Measurements from ENCODE around the gene PHLDB2. TPM values are rescaled to one million over a fixed set of nuclear protein-coding genes. Genes with fewer than 3 reads are reported as not detected.

PHLDB2 gene
- total and polyA plus RNA-seq, 2 of the 13 experiments (the other 11 are each of a cell fraction or from before 2014, with no cell fraction given): 8.4 to 23.6 TPM

DNA sequence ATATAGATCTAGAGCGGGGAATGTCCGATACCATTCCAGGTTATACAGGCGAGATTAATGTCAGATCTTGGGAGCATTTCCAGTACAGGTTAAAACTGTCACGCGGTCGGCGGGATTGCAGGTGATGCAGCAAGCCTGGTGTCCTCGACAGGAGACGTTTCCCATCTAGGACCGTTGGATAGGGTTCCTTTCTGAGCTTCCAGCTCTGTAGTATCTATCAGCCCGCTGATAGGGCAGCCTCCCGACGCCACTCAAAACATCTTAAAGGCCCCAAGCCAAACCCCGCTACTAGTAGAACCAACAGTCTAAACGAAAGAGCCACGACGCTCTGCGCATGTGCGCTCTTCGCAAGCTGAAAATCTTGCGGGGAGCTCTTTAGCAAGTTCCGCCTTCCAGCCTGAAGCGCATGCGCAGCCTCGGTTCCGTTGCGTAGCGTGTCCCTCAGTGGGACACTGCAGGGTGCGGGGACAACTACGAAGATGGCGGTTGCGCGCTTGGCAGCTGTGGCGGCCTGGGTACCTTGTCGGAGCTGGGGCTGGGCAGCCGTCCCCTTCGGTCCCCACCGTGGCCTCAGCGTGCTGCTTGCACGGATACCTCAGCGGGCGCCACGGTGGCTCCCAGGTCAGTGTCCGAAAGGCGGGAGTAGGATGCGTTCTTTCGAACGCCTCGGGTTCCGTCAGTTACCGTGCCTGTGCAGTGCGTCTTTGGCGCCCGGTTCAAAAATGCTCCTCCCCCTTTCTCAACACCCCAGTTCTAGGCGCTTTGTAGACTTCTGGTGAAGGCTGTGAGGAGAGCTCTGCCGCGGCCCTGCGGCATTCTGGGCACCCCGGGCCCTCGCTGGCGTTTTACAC, 119.7 kb downstream of the PHLDB2 start, which contains the start of gene ABHD10 (continued):
- TF ChIP-seq UBTF (CRISPR knock-in tag; IDR thresholded peaks at IDR 0.05) (peak; percentile 76), ZNF605 (CRISPR knock-in tag; IDR thresholded peaks at IDR 0.05) (no peak), ZNF503 (CRISPR knock-in tag; IDR thresholded peaks at IDR 0.05) (no peak), CEBPB (IDR thresholded peaks at IDR 0.05; ENCODE audit: borderline replicate concordance, low read depth, low read length) (no peak), PRDM10 (CRISPR knock-in tag; IDR thresholded peaks at IDR 0.05; ENCODE audit: low read depth) (peak; percentile 59; the same call in 1 of the 2 replicates), BCL3 (CRISPR knock-in tag; IDR thresholded peaks at IDR 0.05) (peak; percentile 72), SNAPC2 (CRISPR knock-in tag; IDR thresholded peaks at IDR 0.05) (peak; percentile 18; the same call in 1 of the 2 replicates)
- TF ChIP-seq, protein P1, sequence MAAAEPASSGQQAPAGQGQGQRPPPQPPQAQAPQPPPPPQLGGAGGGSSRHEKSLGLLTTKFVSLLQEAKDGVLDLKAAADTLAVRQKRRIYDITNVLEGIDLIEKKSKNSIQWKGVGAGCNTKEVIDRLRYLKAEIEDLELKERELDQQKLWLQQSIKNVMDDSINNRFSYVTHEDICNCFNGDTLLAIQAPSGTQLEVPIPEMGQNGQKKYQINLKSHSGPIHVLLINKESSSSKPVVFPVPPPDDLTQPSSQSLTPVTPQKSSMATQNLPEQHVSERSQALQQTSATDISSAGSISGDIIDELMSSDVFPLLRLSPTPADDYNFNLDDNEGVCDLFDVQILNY (CRISPR knock-in tag; conservative IDR thresholded peaks at IDR 0.05): no peak
- TF ChIP-seq, protein P2, sequence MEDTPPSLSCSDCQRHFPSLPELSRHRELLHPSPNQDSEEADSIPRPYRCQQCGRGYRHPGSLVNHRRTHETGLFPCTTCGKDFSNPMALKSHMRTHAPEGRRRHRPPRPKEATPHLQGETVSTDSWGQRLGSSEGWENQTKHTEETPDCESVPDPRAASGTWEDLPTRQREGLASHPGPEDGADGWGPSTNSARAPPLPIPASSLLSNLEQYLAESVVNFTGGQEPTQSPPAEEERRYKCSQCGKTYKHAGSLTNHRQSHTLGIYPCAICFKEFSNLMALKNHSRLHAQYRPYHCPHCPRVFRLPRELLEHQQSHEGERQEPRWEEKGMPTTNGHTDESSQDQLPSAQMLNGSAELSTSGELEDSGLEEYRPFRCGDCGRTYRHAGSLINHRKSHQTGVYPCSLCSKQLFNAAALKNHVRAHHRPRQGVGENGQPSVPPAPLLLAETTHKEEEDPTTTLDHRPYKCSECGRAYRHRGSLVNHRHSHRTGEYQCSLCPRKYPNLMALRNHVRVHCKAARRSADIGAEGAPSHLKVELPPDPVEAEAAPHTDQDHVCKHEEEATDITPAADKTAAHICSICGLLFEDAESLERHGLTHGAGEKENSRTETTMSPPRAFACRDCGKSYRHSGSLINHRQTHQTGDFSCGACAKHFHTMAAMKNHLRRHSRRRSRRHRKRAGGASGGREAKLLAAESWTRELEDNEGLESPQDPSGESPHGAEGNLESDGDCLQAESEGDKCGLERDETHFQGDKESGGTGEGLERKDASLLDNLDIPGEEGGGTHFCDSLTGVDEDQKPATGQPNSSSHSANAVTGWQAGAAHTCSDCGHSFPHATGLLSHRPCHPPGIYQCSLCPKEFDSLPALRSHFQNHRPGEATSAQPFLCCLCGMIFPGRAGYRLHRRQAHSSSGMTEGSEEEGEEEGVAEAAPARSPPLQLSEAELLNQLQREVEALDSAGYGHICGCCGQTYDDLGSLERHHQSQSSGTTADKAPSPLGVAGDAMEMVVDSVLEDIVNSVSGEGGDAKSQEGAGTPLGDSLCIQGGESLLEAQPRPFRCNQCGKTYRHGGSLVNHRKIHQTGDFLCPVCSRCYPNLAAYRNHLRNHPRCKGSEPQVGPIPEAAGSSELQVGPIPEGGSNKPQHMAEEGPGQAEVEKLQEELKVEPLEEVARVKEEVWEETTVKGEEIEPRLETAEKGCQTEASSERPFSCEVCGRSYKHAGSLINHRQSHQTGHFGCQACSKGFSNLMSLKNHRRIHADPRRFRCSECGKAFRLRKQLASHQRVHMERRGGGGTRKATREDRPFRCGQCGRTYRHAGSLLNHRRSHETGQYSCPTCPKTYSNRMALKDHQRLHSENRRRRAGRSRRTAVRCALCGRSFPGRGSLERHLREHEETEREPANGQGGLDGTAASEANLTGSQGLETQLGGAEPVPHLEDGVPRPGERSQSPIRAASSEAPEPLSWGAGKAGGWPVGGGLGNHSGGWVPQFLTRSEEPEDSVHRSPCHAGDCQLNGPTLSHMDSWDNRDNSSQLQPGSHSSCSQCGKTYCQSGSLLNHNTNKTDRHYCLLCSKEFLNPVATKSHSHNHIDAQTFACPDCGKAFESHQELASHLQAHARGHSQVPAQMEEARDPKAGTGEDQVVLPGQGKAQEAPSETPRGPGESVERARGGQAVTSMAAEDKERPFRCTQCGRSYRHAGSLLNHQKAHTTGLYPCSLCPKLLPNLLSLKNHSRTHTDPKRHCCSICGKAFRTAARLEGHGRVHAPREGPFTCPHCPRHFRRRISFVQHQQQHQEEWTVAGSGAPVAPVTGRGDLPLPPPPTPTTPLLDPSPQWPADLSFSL (CRISPR knock-in tag; IDR thresholded peaks at IDR 0.05): peak; percentile 85
